Ecto neural progenitor cell (in vitro differentiated cells): ENCODE results near the gene PLEKHM1.
A peak's percentile ranks its signal among the peaks of the same experiment; 100 is the strongest.
"Not testable (repeated sequence)": the region's sequence is repeated elsewhere in the genome, so short reads cannot be mapped to it uniquely, and the experiment has no call there.

ENCODE experiments used
- DNase-seq: peaks from one replicate; pipeline ENCODE4 v3.0.0-alpha.2; 2018; ENCODE audit warnings: low spot score

PLEKHM1 gene

GRCh38 chr17:45461524-45462327 is 28.8 kb downstream of the PLEKHM1 start:
- DNase-seq = not testable (repeated sequence)

GRCh38 chr17:45460422-45460821 is 30.1 kb downstream of the PLEKHM1 start:
- not testable (repeated sequence) for DNase-seq

- peak; percentile 25 for DNase-seq
Measured at GRCh38 chr17:45454341-45454740, 36.2 kb downstream of the PLEKHM1 start.

GRCh38 chr17:45453731-45454130 is 36.8 kb downstream of the PLEKHM1 start:
- DNase-seq = peak; percentile 44

- peak; percentile 35 for DNase-seq
Measured at GRCh38 chr17:45453225-45453534, 37.3 kb downstream of the PLEKHM1 start.

GRCh38 chr17:45452329-45453224 is 37.9 kb downstream of the PLEKHM1 start:
- not testable (repeated sequence) for DNase-seq

GRCh38 chr17:45451660-45452059 is 38.9 kb downstream of the PLEKHM1 start:
- peak; percentile 22 for DNase-seq

GRCh38 chr17:45451131-45451530 is 39.4 kb downstream of the PLEKHM1 start:
- DNase-seq = peak; percentile 48

GRCh38 chr17:45449708-45450329 is 40.7 kb downstream of the PLEKHM1 start:
- DNase-seq = not testable (repeated sequence)

- not testable (repeated sequence) for DNase-seq
Measured at GRCh38 chr17:45449260-45449659, 41.3 kb downstream of the PLEKHM1 start.

- DNase-seq = not testable (repeated sequence)
Measured at GRCh38 chr17:45448483-45448882, 42.0 kb downstream of the PLEKHM1 start.

GRCh38 chr17:45448066-45448465 is 42.5 kb downstream of the PLEKHM1 start:
- DNase-seq = not testable (repeated sequence)

GRCh38 chr17:45447650-45448049 is 42.9 kb downstream of the PLEKHM1 start:
- not testable (repeated sequence) for DNase-seq

GRCh38 chr17:45446872-45447625 is 43.5 kb downstream of the PLEKHM1 start:
- DNase-seq = peak; percentile 31

GRCh38 chr17:45445901-45446743 is 44.4 kb downstream of the PLEKHM1 start:
- not testable (repeated sequence) for DNase-seq

GRCh38 chr17:45444856-45445820 is 45.4 kb downstream of the PLEKHM1 start:
- DNase-seq = not testable (repeated sequence)

- DNase-seq = not testable (repeated sequence)
Measured at GRCh38 chr17:45444301-45444700, 46.2 kb downstream of the PLEKHM1 start.

GRCh38 chr17:45443371-45444260 is 46.9 kb downstream of the PLEKHM1 start:
- DNase-seq = not testable (repeated sequence)
